ENCODE data around the gene CD200R1L. TPM values are rescaled to one million over a fixed set of nuclear protein-coding genes. Genes with fewer than 3 reads are reported as not detected.

Gene CD200R1L
- total RNA-seq, 1 experiment from 2014 or later, result not detected

- Histone ChIP-seq H3K56ac (ENCODE audit: insufficient read length, low read depth, low read length) (no peak overlapping the region), H3K14ac (ENCODE audit: insufficient read depth, low read length) (no peak overlapping the region), H3K9ac (ENCODE audit: extremely low read depth, insufficient read length, low read length) (no peak overlapping the region), H2BK20ac (ENCODE audit: low read depth, low read length, poor library complexity, severe bottlenecking) (no peak overlapping the region), H3K27ac (ENCODE audit: insufficient read length, low read depth, low read length) (no peak overlapping the region), H2BK120ac (ENCODE audit: low read depth, low read length, poor library complexity, severe bottlenecking) (no peak overlapping the region), H4K5ac (ENCODE audit: insufficient read length, low read depth, low read length) (no peak overlapping the region), H2BK15ac (ENCODE audit: low read depth, low read length) (no peak overlapping the region), H3K4ac (ENCODE audit: low read depth, low read length) (no peak overlapping the region), H3K79me2 (ENCODE audit: insufficient read depth, low read length) (no peaks in the 10 kb centered on the region), H4K91ac (ENCODE audit: insufficient read length, low read depth, low read length) (no peak overlapping the region), H3K4me2 (ENCODE audit: insufficient read depth, insufficient read length, low read length) (no peak overlapping the region), H2BK12ac (ENCODE audit: insufficient read length, low read depth, low read length) (no peak overlapping the region), H3T11ph (ENCODE audit: low read length) (no peak overlapping the region), H4K8ac (replicated peaks; ENCODE audit: insufficient read length, low read depth, low read length) (no peak overlapping the region), H3K23me2 (ENCODE audit: insufficient read length, low read depth, low read length, poor library complexity, severe bottlenecking) (no peaks in the 10 kb centered on the region), H2AFZ (ENCODE audit: low read length) (no peak overlapping the region), H3K9me3 (ENCODE audit: control insufficient read depth, low read depth, low read length) (no peaks in the 10 kb centered on the region), H3K79me1 (ENCODE audit: insufficient read depth, low read depth, low read length, poor library complexity, severe bottlenecking) (no peaks in the 10 kb centered on the region), H2AK5ac (ENCODE audit: insufficient read length, low read length) (no peak overlapping the region), H3K18ac (ENCODE audit: insufficient read length, low read depth, low read length) (no peak overlapping the region), H3K27me3 (ENCODE audit: insufficient read depth, low read length) (no peaks in the 10 kb centered on the region), H4K20me1 (ENCODE audit: control insufficient read depth, insufficient read depth, insufficient read length) (no peaks in the 10 kb centered on the region), H3K23ac (ENCODE audit: insufficient read length, low read depth, low read length) (no peak overlapping the region), H2BK5ac (ENCODE audit: insufficient read length, low read length) (no peak overlapping the region), H3K4me1 (ENCODE audit: insufficient read depth, low read length) (no peaks in the 10 kb centered on the region)
- H3K36me3 Mint-ChIP-seq (ENCODE audit: insufficient read depth in 1 of 3, low read depth in 3 of 3), result peaks cover 6 to 23% (median 17%) of the 10 kb centered on the region in 3 experiments
- H3K9me3 Mint-ChIP-seq, result peaks cover 27 to 28% of the 10 kb centered on the region in 2 experiments
- no peak for TF ChIP-seq CTCF (conservative IDR thresholded peaks at IDR 0.05)
- H3K4me1 Mint-ChIP-seq, result peaks cover 0 to 6% of the 10 kb centered on the region in 2 experiments; a peak in 3 of 4 replicates
- DNase-seq, result no peak
- H3K4me3 Mint-ChIP-seq, result no peak overlapping the region
- H3K27ac Mint-ChIP-seq, result no peak overlapping the region
- no peaks in the 10 kb centered on the region for H3K27me3 Mint-ChIP-seq (ENCODE audit: low read depth)
Measured at GRCh38 chr3:112857526-112857925, 10.9 kb upstream of the CD200R1L start.
